ENCODE measurements around the gene GNAQ. TPM values are rescaled to one million over a fixed set of nuclear protein-coding genes. Genes with fewer than 3 reads are reported as not detected.

Gene GNAQ
- total RNA-seq, 1 experiment from 2014 or later = 48.6 TPM

- no peak overlapping the region for H4K5ac ChIP-seq (ENCODE audit: insufficient read length, low read depth, low read length)
- H2BK12ac ChIP-seq (ENCODE audit: insufficient read length, low read depth, low read length) = no peak overlapping the region
- H2BK120ac ChIP-seq (ENCODE audit: low read depth, low read length, poor library complexity, severe bottlenecking) = no peak overlapping the region
- no peak overlapping the region for H2AFZ ChIP-seq (ENCODE audit: low read length)
- no peak overlapping the region for H3K27ac ChIP-seq (ENCODE audit: insufficient read length, low read depth, low read length)
- H3T11ph ChIP-seq (ENCODE audit: low read length) = no peak overlapping the region
- WGBS (ENCODE audit: extremely low coverage, insufficient read length, low lambda C conversion rate) = no CpG with 5 or more reads among the region's 1 CpG
- H3K4me1 Mint-ChIP-seq = peaks cover 18 to 19% of the 10 kb centered on the region in 2 experiments
- H3K27ac Mint-ChIP-seq = no peak overlapping the region
- no peak overlapping the region for H2BK15ac ChIP-seq (ENCODE audit: low read depth, low read length)
- TF ChIP-seq, protein P1, sequence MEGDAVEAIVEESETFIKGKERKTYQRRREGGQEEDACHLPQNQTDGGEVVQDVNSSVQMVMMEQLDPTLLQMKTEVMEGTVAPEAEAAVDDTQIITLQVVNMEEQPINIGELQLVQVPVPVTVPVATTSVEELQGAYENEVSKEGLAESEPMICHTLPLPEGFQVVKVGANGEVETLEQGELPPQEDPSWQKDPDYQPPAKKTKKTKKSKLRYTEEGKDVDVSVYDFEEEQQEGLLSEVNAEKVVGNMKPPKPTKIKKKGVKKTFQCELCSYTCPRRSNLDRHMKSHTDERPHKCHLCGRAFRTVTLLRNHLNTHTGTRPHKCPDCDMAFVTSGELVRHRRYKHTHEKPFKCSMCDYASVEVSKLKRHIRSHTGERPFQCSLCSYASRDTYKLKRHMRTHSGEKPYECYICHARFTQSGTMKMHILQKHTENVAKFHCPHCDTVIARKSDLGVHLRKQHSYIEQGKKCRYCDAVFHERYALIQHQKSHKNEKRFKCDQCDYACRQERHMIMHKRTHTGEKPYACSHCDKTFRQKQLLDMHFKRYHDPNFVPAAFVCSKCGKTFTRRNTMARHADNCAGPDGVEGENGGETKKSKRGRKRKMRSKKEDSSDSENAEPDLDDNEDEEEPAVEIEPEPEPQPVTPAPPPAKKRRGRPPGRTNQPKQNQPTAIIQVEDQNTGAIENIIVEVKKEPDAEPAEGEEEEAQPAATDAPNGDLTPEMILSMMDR (conservative IDR thresholded peaks at IDR 0.05) = no peak
- no peak overlapping the region for H2BK5ac ChIP-seq (ENCODE audit: insufficient read length, low read length)
- H3K56ac ChIP-seq (ENCODE audit: insufficient read length, low read depth, low read length) = no peak overlapping the region
- H3K23ac ChIP-seq (ENCODE audit: insufficient read length, low read depth, low read length) = no peak overlapping the region
- no peaks in the 10 kb centered on the region for H3K4me1 ChIP-seq (ENCODE audit: insufficient read depth, low read length)
- H3K4ac ChIP-seq (ENCODE audit: low read depth, low read length) = no peak overlapping the region
- no peaks in the 10 kb centered on the region for H3K9me3 Mint-ChIP-seq
- no peaks in the 10 kb centered on the region for H3K79me1 ChIP-seq (ENCODE audit: insufficient read depth, low read depth, low read length, poor library complexity, severe bottlenecking)
- no peak overlapping the region for H3K4me3 Mint-ChIP-seq
- DNase-seq = no peak
- no peak overlapping the region for H3K9ac ChIP-seq (ENCODE audit: extremely low read depth, insufficient read length, low read length)
- no peak overlapping the region for H2AK5ac ChIP-seq (ENCODE audit: insufficient read length, low read length)
- no peaks in the 10 kb centered on the region for H3K9me3 ChIP-seq (ENCODE audit: control insufficient read depth, low read depth, low read length)
- H3K4me2 ChIP-seq (ENCODE audit: insufficient read depth, insufficient read length, low read length) = no peak overlapping the region
- peaks cover 3% of the 10 kb centered on the region for H3K23me2 ChIP-seq (ENCODE audit: insufficient read length, low read depth, low read length, poor library complexity, severe bottlenecking)
- H4K20me1 ChIP-seq (ENCODE audit: control insufficient read depth, insufficient read depth, insufficient read length) = no peaks in the 10 kb centered on the region
- H3K27me3 Mint-ChIP-seq (ENCODE audit: low read depth) = no peaks in the 10 kb centered on the region
- no peaks in the 10 kb centered on the region for H3K79me2 ChIP-seq (ENCODE audit: insufficient read depth, low read length)
- no peak overlapping the region for H4K8ac ChIP-seq (replicated peaks; ENCODE audit: insufficient read length, low read depth, low read length)
- no peak overlapping the region for H3K18ac ChIP-seq (ENCODE audit: insufficient read length, low read depth, low read length)
- no peak overlapping the region for H2BK20ac ChIP-seq (ENCODE audit: low read depth, low read length, poor library complexity, severe bottlenecking)
- H3K36me3 Mint-ChIP-seq (ENCODE audit: insufficient read depth in 1 of 3, low read depth in 3 of 3) = peaks cover 23 to 42% (median 35%) of the 10 kb centered on the region in 3 experiments; a peak in 6 of 7 replicates
- H4K91ac ChIP-seq (ENCODE audit: insufficient read length, low read depth, low read length) = no peak overlapping the region
- no peaks in the 10 kb centered on the region for H3K27me3 ChIP-seq (ENCODE audit: insufficient read depth, low read length)
- no peak overlapping the region for H3K14ac ChIP-seq (ENCODE audit: insufficient read depth, low read length)
Measured at GRCh38 chr9:77729177-77729576, 302.4 kb downstream of the GNAQ start.
